HG03135 (cell line): ENCODE measurements around the gene NTRK1.

Experiments
- ATAC-seq: cut with Tn5 transposase; IDR thresholded peaks from one replicate; pipeline ENCODE4 v1.9.1; 2021; ENCODE audit warnings: mild to moderate bottlenecking, moderate library complexity; ENCODE audit not compliant: unreplicated experiment

Gene NTRK1

GRCh38 chr1:156930483-156930882 lies 69.8 kb downstream of the NTRK1 start:
- no peak for ATAC-seq
